GM12874 (cell line): Measurements from ENCODE around the gene OTOP2.

ENCODE experiments used
- CTCF ChIP-seq: IDR thresholded peaks from 2 replicates; pipeline ENCODE4 v1.5.1; 2011; ENCODE audit warnings: low read depth, mild to moderate bottlenecking, control low read depth, low read length, moderate library complexity; ENCODE audit not compliant: insufficient read depth

Gene OTOP2

GRCh38 chr17:74892974-74893911 lies 30.8 kb upstream of the OTOP2 start, which contains the start of gene FADS6:
FADS6 (minus strand) TSS chr17:74893633; CDS start chr17:74893595, 38 bp downstream.
- no peak for TF ChIP-seq CTCF

GRCh38 chr17:74893936-74894671 lies 30.0 kb upstream of the OTOP2 start:
- TF ChIP-seq CTCF: no peak

- no peak for TF ChIP-seq CTCF
Observed at GRCh38 chr17:74898376-74898946, 25.6 kb upstream of the OTOP2 start.

- TF ChIP-seq CTCF: no peak
Observed at GRCh38 chr17:74900208-74900607, 23.9 kb upstream of the OTOP2 start.

- no peak for TF ChIP-seq CTCF
Observed at GRCh38 chr17:74901353-74902135, 22.5 kb upstream of the OTOP2 start.

- TF ChIP-seq CTCF: no peak
Observed at GRCh38 chr17:74903034-74903433, 21.0 kb upstream of the OTOP2 start.

- TF ChIP-seq CTCF: no peak
Observed at GRCh38 chr17:74903671-74904070, 20.4 kb upstream of the OTOP2 start.
